GM06990 (cell line): ENCODE data around the gene FBXO42.

Source experiments
- DNase-seq: peaks from one replicate; pipeline ENCODE4 v3.0.0-alpha.2; 2011; ENCODE audit not compliant: insufficient read length; ENCODE audit errors: extremely low read depth
- H3K27me3 ChIP-seq: replicated peaks from 2 replicates; pipeline ENCODE4 v1.6.0; 2011; ENCODE audit warnings: low read length; ENCODE audit not compliant: control insufficient read depth, insufficient read depth
- H3K36me3 ChIP-seq: 2 replicates; pipeline ENCODE4 v1.5.1; 2011; ENCODE audit warnings: low read length; ENCODE audit not compliant: control insufficient read depth, insufficient read depth
- H3K4me3 ChIP-seq: replicated peaks from 2 replicates; pipeline ENCODE4 v1.5.1; 2011; ENCODE audit warnings: low read depth, mild to moderate bottlenecking, control low read depth, low read length
- CTCF ChIP-seq: IDR thresholded peaks from 2 replicates; pipeline ENCODE4 v1.5.1; 2011; ENCODE audit warnings: low read length, control low read depth, mild to moderate bottlenecking, inconsistent platforms; ENCODE audit not compliant: insufficient read depth, poor library complexity, severe bottlenecking

FBXO42 gene

GRCh38 chr1:16393570-16394521 lies 41.6 kb upstream of the FBXO42 start:
- no peaks in the 10 kb centered on the region for H3K27me3 ChIP-seq
- DNase-seq, result no peak
- TF ChIP-seq CTCF, result no peak
- no peak overlapping the region for H3K4me3 ChIP-seq
- peaks cover 33% of the 10 kb centered on the region for H3K36me3 ChIP-seq

- no peak for TF ChIP-seq CTCF
- DNase-seq, result no peak
- H3K4me3 ChIP-seq, result no peak overlapping the region
- no peaks in the 10 kb centered on the region for H3K27me3 ChIP-seq
- H3K36me3 ChIP-seq, result peaks cover 27% of the 10 kb centered on the region
Measured at GRCh38 chr1:16392740-16393569, 40.7 kb upstream of the FBXO42 start.

GRCh38 chr1:16391411-16391810 lies 39.1 kb upstream of the FBXO42 start:
- no peaks in the 10 kb centered on the region for H3K27me3 ChIP-seq

GRCh38 chr1:16387201-16388188 lies 35.2 kb upstream of the FBXO42 start:
- Histone ChIP-seq H3K4me3 (peak overlapping the region; percentile 57), H3K36me3 (peaks cover 8% of the 10 kb centered on the region), H3K27me3 (no peaks in the 10 kb centered on the region)
- TF ChIP-seq CTCF, result no peak
- peak; percentile 51 for DNase-seq

More at GRCh38 chr1:16391411-16391810, 39.1 kb upstream of the FBXO42 start:
- Histone ChIP-seq H3K36me3 (peaks cover 21% of the 10 kb centered on the region), H3K4me3 (no peak overlapping the region)
- no peak for TF ChIP-seq CTCF
- DNase-seq, result no peak
